WI38 (cell line): ENCODE results near the gene ELMOD3.
"Not testable (repeated sequence)": the region's sequence is repeated elsewhere in the genome, so short reads cannot be mapped to it uniquely, and the experiment has no call there.

Experiments
- H3K4me3 ChIP-seq: 2 replicates; pipeline ENCODE4 v1.5.1; 2011; ENCODE audit warnings: low read depth, mild to moderate bottlenecking, control low read depth, low read length
- TF ChIP-seq, protein P1 (sequence below): IDR thresholded peaks from 2 replicates; pipeline ENCODE4 v1.5.1; 2012; ENCODE audit warnings: low read depth, mild to moderate bottlenecking, control low read depth, low read length

ELMOD3 gene

DNA sequence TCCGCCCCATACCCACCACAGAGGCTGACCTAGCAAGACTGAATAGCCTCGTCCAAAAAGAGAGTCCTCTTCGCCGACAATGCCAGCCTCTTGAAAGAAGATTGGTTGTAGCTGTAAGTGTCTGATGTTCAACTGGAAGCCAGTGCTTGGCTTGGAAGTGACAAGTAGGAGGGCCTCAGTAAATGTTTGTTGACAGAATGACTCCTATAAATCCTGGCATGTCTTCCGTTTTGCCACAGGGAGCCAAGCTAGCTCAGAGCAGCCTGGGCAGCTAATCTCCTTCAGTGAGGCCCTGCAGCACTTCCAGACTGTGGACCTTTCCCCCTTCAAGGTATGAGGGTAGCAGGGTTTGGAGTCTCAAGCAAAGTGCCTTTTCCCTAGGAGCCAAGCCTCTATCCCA lies 14.9 kb downstream of the ELMOD3 start:
- no peak overlapping the region for H3K4me3 ChIP-seq
- TF ChIP-seq, protein P1, sequence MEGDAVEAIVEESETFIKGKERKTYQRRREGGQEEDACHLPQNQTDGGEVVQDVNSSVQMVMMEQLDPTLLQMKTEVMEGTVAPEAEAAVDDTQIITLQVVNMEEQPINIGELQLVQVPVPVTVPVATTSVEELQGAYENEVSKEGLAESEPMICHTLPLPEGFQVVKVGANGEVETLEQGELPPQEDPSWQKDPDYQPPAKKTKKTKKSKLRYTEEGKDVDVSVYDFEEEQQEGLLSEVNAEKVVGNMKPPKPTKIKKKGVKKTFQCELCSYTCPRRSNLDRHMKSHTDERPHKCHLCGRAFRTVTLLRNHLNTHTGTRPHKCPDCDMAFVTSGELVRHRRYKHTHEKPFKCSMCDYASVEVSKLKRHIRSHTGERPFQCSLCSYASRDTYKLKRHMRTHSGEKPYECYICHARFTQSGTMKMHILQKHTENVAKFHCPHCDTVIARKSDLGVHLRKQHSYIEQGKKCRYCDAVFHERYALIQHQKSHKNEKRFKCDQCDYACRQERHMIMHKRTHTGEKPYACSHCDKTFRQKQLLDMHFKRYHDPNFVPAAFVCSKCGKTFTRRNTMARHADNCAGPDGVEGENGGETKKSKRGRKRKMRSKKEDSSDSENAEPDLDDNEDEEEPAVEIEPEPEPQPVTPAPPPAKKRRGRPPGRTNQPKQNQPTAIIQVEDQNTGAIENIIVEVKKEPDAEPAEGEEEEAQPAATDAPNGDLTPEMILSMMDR = no peak

GRCh38 chr2:85371045-85371444 lies 16.5 kb downstream of the ELMOD3 start:
- TF ChIP-seq, protein P1 = no peak
- no peak overlapping the region for H3K4me3 ChIP-seq

- TF ChIP-seq, protein P1 = no peak
- no peak overlapping the region for H3K4me3 ChIP-seq
Measured at GRCh38 chr2:85376291-85377065, 21.9 kb downstream of the ELMOD3 start.

DNA sequence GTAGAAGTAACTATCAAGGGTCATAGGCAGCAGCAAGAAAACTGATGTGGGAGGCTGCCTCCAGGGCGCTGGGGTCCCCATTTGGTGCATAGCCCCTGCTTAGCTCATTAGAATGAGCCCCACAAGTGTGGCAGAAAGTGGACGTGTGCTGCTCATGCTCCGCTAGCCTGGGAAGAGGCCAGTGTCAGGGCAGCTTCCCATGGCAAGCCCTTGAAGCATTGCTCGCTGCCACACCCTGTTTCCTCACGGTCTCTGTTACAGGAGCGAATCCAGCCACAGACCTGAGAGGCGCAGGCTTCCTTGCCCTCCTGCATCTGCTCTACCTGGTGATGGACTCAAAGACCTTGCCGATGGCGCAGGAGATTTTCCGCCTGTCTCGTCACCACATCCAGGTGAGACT lies 22.5 kb downstream of the ELMOD3 start:
- TF ChIP-seq, protein P1 = no peak
- no peak overlapping the region for H3K4me3 ChIP-seq

GRCh38 chr2:85378257-85378656 lies 23.7 kb downstream of the ELMOD3 start:
- TF ChIP-seq, protein P1 = no peak
- H3K4me3 ChIP-seq = no peak overlapping the region

- no peak overlapping the region for H3K4me3 ChIP-seq
- TF ChIP-seq, protein P1 = no peak
Measured at GRCh38 chr2:85380048-85380447, 25.5 kb downstream of the ELMOD3 start.

GRCh38 chr2:85383151-85383550 lies 28.6 kb downstream of the ELMOD3 start:
- not testable (repeated sequence) for H3K4me3 ChIP-seq

DNA sequence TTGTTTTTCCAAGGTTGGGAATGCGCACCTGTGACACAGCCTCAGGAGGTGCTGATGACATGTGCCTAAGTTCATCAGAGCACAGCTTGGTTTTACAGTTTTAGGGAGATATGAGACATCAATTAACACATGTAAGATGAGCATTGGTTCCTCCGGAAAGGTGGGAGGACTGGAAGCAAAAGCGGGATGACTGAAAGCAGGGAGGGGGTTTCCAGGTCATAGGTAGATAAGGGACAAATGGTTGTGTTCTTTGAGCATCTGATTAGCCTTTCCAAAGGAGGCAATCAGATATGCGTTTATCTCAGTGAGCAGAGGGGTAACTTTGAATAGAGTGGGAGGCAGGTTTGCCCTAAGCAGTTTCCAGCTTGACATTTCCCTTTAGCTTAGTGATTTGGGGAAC lies 29.3 kb downstream of the ELMOD3 start:
- no peak overlapping the region for H3K4me3 ChIP-seq
- TF ChIP-seq, protein P1 = no peak
